GM19395 (cell line): ENCODE data around the gene AKT3.
A peak's percentile ranks its signal among the peaks of the same experiment; 100 is the strongest.
"Not testable (repeated sequence)": the region's sequence is repeated elsewhere in the genome, so short reads cannot be mapped to it uniquely, and the experiment has no call there.

Experiments
- ATAC-seq: cut with Tn5 transposase; IDR thresholded peaks from one replicate; pipeline ENCODE4 v1.9.1; 2021; ENCODE audit warnings: mild to moderate bottlenecking, moderate library complexity; ENCODE audit not compliant: unreplicated experiment

AKT3 gene

GRCh38 chr1:243791586-243792267 is 58.3 kb downstream of the AKT3 start:
- no peak for ATAC-seq

- ATAC-seq, result no peak
Measured at GRCh38 chr1:243790404-243790803, 59.6 kb downstream of the AKT3 start.

- no peak for ATAC-seq
Measured at GRCh38 chr1:243786531-243786930, 63.5 kb downstream of the AKT3 start.

- ATAC-seq, result no peak
Measured at GRCh38 chr1:243784506-243784905, 65.5 kb downstream of the AKT3 start.

GRCh38 chr1:243783714-243784113 is 66.3 kb downstream of the AKT3 start:
- ATAC-seq, result no peak

GRCh38 chr1:243772361-243773050 is 77.5 kb downstream of the AKT3 start:
- not testable (repeated sequence) for ATAC-seq

- ATAC-seq, result no peak
Measured at GRCh38 chr1:243770860-243771259, 79.2 kb downstream of the AKT3 start.

- no peak for ATAC-seq
Measured at GRCh38 chr1:243765676-243766075, 84.4 kb downstream of the AKT3 start.

GRCh38 chr1:243763806-243764205 is 86.2 kb downstream of the AKT3 start:
- no peak for ATAC-seq

GRCh38 chr1:243758647-243759046 is 91.4 kb downstream of the AKT3 start:
- ATAC-seq, result no peak

GRCh38 chr1:243756529-243756928 is 93.5 kb downstream of the AKT3 start:
- no peak for ATAC-seq

- no peak for ATAC-seq
Measured at GRCh38 chr1:243754348-243754747, 95.7 kb downstream of the AKT3 start.

GRCh38 chr1:243751506-243751905 is 98.5 kb downstream of the AKT3 start:
- no peak for ATAC-seq

- ATAC-seq, result peak; percentile 99
Measured at GRCh38 chr1:243748706-243749283, 101.2 kb downstream of the AKT3 start.

GRCh38 chr1:243748227-243748626 is 101.8 kb downstream of the AKT3 start:
- ATAC-seq, result no peak

GRCh38 chr1:243746751-243747150 is 103.3 kb downstream of the AKT3 start:
- no peak for ATAC-seq

GRCh38 chr1:243745356-243745755 is 104.7 kb downstream of the AKT3 start:
- no peak for ATAC-seq

- no peak for ATAC-seq
Measured at GRCh38 chr1:243742819-243743218, 107.2 kb downstream of the AKT3 start.

- ATAC-seq, result no peak
Measured at GRCh38 chr1:243740255-243740999, 109.6 kb downstream of the AKT3 start.

- ATAC-seq, result no peak
Measured at GRCh38 chr1:243739335-243740003, 110.6 kb downstream of the AKT3 start.

- ATAC-seq, result no peak
Measured at GRCh38 chr1:243738020-243738419, 112.0 kb downstream of the AKT3 start.
